Putamen (tissue), 1 donor: ENCODE results near the gene CSF1R.
"Not testable (repeated sequence)": the region's sequence is repeated elsewhere in the genome, so short reads cannot be mapped to it uniquely, and the experiment has no call there.

Experiments used
- DNase-seq: peaks from one replicate; pipeline ENCODE4 v3.0.0-alpha.2; 2016; ENCODE audit warnings: low spot score

The CSF1R gene

GRCh38 chr5:150103678-150104549, 17.6 kb upstream of the CSF1R start:
- DNase-seq: no peak

GRCh38 chr5:150101023-150101422, 14.7 kb upstream of the CSF1R start:
- no peak for DNase-seq

- DNase-seq: no peak
Observed at GRCh38 chr5:150097152-150097551, 10.8 kb upstream of the CSF1R start.

GRCh38 chr5:150092159-150092787, 5.9 kb upstream of the CSF1R start:
- DNase-seq: no peak

- no peak for DNase-seq
Observed at GRCh38 chr5:150085191-150085912, 1.0 kb downstream of the CSF1R start.

- not testable (repeated sequence) for DNase-seq
Observed at GRCh38 chr5:150084754-150085153, 1.6 kb downstream of the CSF1R start.

- DNase-seq: no peak
Observed at GRCh38 chr5:150082889-150083288, 3.5 kb downstream of the CSF1R start.

- DNase-seq: no peak
Observed at GRCh38 chr5:150082374-150082773, 4.0 kb downstream of the CSF1R start.

GRCh38 chr5:150081541-150082283, 4.6 kb downstream of the CSF1R start:
- peak; percentile 39 for DNase-seq

GRCh38 chr5:150080696-150081435, 5.5 kb downstream of the CSF1R start:
- no peak for DNase-seq

- no peak for DNase-seq
Observed at GRCh38 chr5:150079909-150080461, 6.4 kb downstream of the CSF1R start.

GRCh38 chr5:150078802-150079689, 7.3 kb downstream of the CSF1R start:
- DNase-seq: no peak

- DNase-seq: no peak
Observed at GRCh38 chr5:150077996-150078801, 8.2 kb downstream of the CSF1R start.

GRCh38 chr5:150077060-150077459, 9.3 kb downstream of the CSF1R start:
- no peak for DNase-seq

GRCh38 chr5:150075806-150076205, 10.5 kb downstream of the CSF1R start:
- no peak for DNase-seq

GRCh38 chr5:150075233-150075632, 11.1 kb downstream of the CSF1R start:
- DNase-seq: no peak

GRCh38 chr5:150073677-150074076, 12.7 kb downstream of the CSF1R start:
- no peak for DNase-seq

- DNase-seq: no peak
Observed at GRCh38 chr5:150073086-150073625, 13.2 kb downstream of the CSF1R start.

GRCh38 chr5:150070821-150071220, 15.5 kb downstream of the CSF1R start:
- DNase-seq: no peak
